ENCODE data around the gene FKBP5. TPM values are rescaled to one million over a fixed set of nuclear protein-coding genes. Genes with fewer than 3 reads are reported as not detected.

The FKBP5 gene
- total and polyA plus RNA-seq, 9 donors, result 36.2 to 231 (median 142) TPM

DNA sequence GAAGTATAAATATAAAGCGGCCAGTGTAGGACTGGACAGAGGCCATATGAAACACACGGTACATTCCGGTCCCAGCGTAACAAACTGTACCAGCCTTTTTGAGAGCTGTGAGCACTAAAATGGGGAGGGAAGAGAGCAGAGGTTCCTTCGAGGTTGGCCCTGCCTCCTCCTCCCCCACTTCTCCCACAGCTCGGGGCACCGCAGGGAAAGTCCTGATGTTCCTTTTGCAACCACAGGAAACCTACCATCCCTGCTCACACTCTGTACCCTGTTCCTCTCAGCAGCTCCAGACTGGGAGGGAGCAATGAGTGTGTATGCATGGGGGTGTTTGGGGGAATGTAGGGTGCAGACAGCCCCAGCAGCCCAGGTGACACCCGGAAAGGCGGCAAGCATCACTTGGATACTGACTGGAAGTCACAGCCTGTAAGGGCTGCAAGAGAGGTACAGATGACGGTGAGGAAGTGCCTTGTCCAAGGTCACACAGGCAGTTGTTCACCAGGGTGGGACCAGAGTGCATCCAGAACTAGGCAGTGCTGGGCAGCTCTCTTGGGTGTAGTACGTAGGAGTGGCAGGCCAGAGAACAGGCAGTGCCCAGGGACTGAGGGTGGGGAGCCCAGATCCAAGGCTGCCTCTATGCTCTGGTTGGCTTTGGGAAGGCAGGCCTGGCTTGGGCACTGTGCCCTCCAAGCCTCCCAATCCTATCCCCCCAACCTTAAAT, 37.2 kb upstream of the FKBP5 start:
- intact Hi-C loops (cut with DNase I), result loop anchor here (2.0 to 5.0 kb wide), 5 partner anchors 34 to 125 kb away; partner anchors contain the start of gene FKBP5 (in 3 of the 4)
- peaks cover 37% of the 10 kb centered on the region for H3K4me1 ChIP-seq (ENCODE audit: insufficient read depth)
- H3K27me3 ChIP-seq, result no peaks in the 10 kb centered on the region
- DNase-seq, result peak in 4 of 5 donors; percentile 62 to 73 (median 71)
- no peaks in the 10 kb centered on the region for H3K9me3 ChIP-seq
- WGBS, 3 donors, result 22 to 27% (median 22%) methylated on average over 11 of the region's 11 CpGs
- peak overlapping the region; percentile 94 to 97 for H3K27ac ChIP-seq
- no peaks in the 10 kb centered on the region for H3K36me3 ChIP-seq
- TF ChIP-seq, protein P1, sequence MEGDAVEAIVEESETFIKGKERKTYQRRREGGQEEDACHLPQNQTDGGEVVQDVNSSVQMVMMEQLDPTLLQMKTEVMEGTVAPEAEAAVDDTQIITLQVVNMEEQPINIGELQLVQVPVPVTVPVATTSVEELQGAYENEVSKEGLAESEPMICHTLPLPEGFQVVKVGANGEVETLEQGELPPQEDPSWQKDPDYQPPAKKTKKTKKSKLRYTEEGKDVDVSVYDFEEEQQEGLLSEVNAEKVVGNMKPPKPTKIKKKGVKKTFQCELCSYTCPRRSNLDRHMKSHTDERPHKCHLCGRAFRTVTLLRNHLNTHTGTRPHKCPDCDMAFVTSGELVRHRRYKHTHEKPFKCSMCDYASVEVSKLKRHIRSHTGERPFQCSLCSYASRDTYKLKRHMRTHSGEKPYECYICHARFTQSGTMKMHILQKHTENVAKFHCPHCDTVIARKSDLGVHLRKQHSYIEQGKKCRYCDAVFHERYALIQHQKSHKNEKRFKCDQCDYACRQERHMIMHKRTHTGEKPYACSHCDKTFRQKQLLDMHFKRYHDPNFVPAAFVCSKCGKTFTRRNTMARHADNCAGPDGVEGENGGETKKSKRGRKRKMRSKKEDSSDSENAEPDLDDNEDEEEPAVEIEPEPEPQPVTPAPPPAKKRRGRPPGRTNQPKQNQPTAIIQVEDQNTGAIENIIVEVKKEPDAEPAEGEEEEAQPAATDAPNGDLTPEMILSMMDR (IDR thresholded peaks at IDR 0.05), result no peak
- TF ChIP-seq EP300 (IDR thresholded peaks at IDR 0.05) (peak; percentile 30), POLR2A (IDR thresholded peaks at IDR 0.05) (peak; percentile 6)
- no peak overlapping the region for H3K4me3 ChIP-seq

DNA sequence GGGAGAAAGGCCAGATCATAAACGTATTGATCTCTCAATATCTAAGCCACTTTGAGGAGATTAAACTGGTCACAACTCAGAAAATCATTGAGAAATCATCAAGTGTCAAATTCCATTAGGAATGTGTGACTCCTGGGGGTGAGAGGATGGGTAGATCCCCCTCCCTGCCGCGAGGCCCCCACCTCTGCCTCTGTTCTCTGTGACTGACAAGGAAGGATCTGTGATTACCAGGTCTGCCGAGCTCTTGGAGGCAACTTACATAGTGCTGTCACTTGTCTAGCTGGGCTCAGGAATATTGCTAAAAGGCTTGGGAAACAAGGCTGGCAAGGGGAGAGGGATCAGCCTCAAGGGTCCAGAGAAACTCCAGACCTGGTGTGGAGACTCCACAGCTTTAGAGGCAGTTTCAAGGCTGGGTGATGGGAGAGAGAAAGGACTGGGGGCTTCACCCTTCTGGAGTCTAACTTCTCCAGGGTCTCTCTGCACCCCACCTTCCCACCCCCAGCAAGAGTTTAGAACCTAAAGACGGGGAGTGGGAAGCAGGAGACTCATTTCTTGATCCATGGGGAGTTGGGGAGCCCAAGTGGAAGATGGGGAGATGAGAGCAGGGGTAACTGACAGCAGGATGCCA, 36.5 kb upstream of the FKBP5 start:
- Histone ChIP-seq H3K36me3 (no peaks in the 10 kb centered on the region), H3K9me3 (no peaks in the 10 kb centered on the region), H3K4me1 (ENCODE audit: insufficient read depth) (peaks cover 36% of the 10 kb centered on the region), H3K4me3 (no peak overlapping the region), H3K27me3 (no peaks in the 10 kb centered on the region), H3K27ac (peak overlapping the region; percentile 94 to 97)
- intact Hi-C loops (cut with DNase I), result loop anchor here in 3 of 4 donors (5.0 kb wide), 3 partner anchors 33 to 123 kb away; partner anchors contain the start of gene FKBP5 (in 1 of the 3)
- 70 to 75% (median 73%) methylated on average over 5 of the region's 5 CpGs for WGBS, 3 donors
- no peak for DNase-seq
- TF ChIP-seq, protein P1 (IDR thresholded peaks at IDR 0.05), result no peak
- TF ChIP-seq POLR2A (IDR thresholded peaks at IDR 0.05), result no peak
- TF ChIP-seq EP300 (IDR thresholded peaks at IDR 0.05), result no peak

DNA sequence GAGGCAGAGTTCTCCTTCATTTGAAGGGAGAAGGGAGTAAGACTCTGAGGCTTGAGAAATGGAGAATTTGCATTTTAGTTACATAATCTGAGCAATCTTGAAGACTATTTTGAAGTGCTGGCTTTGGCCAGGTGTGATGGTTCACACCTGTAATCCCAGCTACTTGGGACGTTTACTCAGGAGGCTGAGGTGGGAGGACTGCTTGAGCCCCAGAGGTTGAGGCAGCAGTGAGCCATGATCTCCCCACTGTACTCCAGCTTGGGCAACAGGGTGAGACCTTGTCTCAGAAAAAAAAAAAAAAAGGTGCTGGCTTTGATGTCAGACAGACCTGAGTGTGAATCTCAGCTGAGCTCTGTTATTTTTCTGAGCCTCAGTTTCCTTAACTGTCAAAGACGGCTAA, 35.8 kb upstream of the FKBP5 start:
- 80 to 93% (median 90%) methylated on average over 2 of the region's 2 CpGs for WGBS, 3 donors
- H3K4me1 ChIP-seq (ENCODE audit: insufficient read depth), result peaks cover 40% of the 10 kb centered on the region
- no peaks in the 10 kb centered on the region for H3K36me3 ChIP-seq
- H3K4me3 ChIP-seq, result no peak overlapping the region
- no peak for DNase-seq
- no peaks in the 10 kb centered on the region for H3K9me3 ChIP-seq
- H3K27me3 ChIP-seq, result no peaks in the 10 kb centered on the region
- intact Hi-C loops (cut with DNase I), result no loop called here
- peak overlapping the region; percentile 94 to 97 for H3K27ac ChIP-seq
- TF ChIP-seq POLR2A (IDR thresholded peaks at IDR 0.05) (no peak), EP300 (IDR thresholded peaks at IDR 0.05) (no peak)
- TF ChIP-seq, protein P1 (IDR thresholded peaks at IDR 0.05), result no peak

DNA sequence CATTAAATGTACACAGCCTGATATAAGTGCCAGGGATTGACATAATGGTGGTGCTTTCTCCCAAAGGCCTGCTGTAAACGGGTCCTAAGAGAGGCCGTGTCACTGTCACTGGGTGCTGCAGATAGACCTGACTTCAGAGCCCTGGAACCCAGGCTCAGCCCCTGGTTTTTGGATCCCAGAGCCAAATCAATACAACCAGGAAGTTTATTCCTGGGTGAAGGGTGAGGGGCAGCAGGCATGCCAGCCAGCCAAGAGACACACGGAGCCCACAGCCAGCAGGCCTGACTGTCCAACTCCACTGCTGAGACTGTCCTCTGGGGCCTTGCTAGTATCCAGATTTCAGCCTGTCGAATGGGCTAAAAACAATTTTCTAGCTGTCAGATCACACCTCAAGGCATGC, 35.3 kb upstream of the FKBP5 start:
- TF ChIP-seq EP300 (IDR thresholded peaks at IDR 0.05) (no peak), POLR2A (IDR thresholded peaks at IDR 0.05) (no peak)
- TF ChIP-seq, protein P1 (IDR thresholded peaks at IDR 0.05), result no peak
- 91 to 95% (median 91%) methylated on average over 4 of the region's 4 CpGs for WGBS, 3 donors
- no peaks in the 10 kb centered on the region for H3K9me3 ChIP-seq
- intact Hi-C loops (cut with DNase I), result no loop called here
- no peaks in the 10 kb centered on the region for H3K27me3 ChIP-seq
- H3K4me3 ChIP-seq, result no peak overlapping the region
- DNase-seq, result no peak
- peaks cover 38% of the 10 kb centered on the region for H3K4me1 ChIP-seq (ENCODE audit: insufficient read depth)
- no peaks in the 10 kb centered on the region for H3K36me3 ChIP-seq
- peak overlapping the region; percentile 94 to 97 for H3K27ac ChIP-seq

All from ovary (tissue), 9 donors.